Panc1 (cell line): Measurements from ENCODE around the gene PRDM5. TPM values are rescaled to one million over a fixed set of nuclear protein-coding genes. Genes with fewer than 3 reads are reported as not detected.

Experiments used
- ATAC-seq: fragments of 200-7000 bp; cut with Tn5 transposase; 2 replicates; pipeline ENCODE4 v1.9.1; 2020; ENCODE audit warnings: mild to moderate bottlenecking, moderate library complexity
- BruUV-seq: library from RNA; stranded (reverse); fragments of 400-500 nt; replicated peaks from 2 replicates; lab custom pipeline; 2021; lab: Mats Ljungman, UMichigan
- CTCF ChIA-PET: fragments of 300-600 bp; sonication (Branson Sonifier 250); formaldehyde crosslinking; loops from one replicate; lab custom pipeline; 2022; ENCODE audit warnings: antibody characterized with exemption; lab: Charles Lee
- POLR2A ChIA-PET: fragments of 300-600 bp; sonication (Branson Sonifier 250); formaldehyde crosslinking; loops from one replicate; lab custom pipeline; 2022; ENCODE audit warnings: antibody characterized with exemption; lab: Charles Lee
- DNase-seq: peaks from one replicate; pipeline ENCODE4 v3.0.0-alpha.2; 2010; ENCODE audit warnings: low read depth, low spot score
- H3K27ac ChIP-seq: 2 replicates; pipeline ENCODE4 v1.5.1; 2011; ENCODE audit warnings: mild to moderate bottlenecking, low read length, inconsistent platforms
- H3K27me3 ChIP-seq: fragments of 200-500 bp; sonication (Bioruptor generic); 2 replicates; pipeline ENCODE4 v1.6.0; 2014; ENCODE audit warnings: low read length, inconsistent platforms; ENCODE audit not compliant: control insufficient read depth, insufficient read depth
- H3K36me3 ChIP-seq: fragments of 200-500 bp; sonication (Bioruptor generic); 2 replicates; pipeline ENCODE4 v1.5.1; 2014; ENCODE audit warnings: inconsistent platforms, mild to moderate bottlenecking, low read length, moderate library complexity; ENCODE audit not compliant: control insufficient read depth, insufficient read depth
- H3K4me1 ChIP-seq: 2 replicates; pipeline ENCODE4 v1.5.1; 2011; ENCODE audit warnings: inconsistent platforms, mild to moderate bottlenecking, low read length, moderate library complexity; ENCODE audit not compliant: control insufficient read depth, insufficient read depth
- H3K4me3 ChIP-seq, 2 experiments: 2 replicates each; pipeline ENCODE4 v1.5.1; 2011 to 2012; ENCODE audit warnings: low read depth in 2 of 2, low read length in 2 of 2, mild to moderate bottlenecking in 2 of 2, inconsistent platforms in 1 of 2, moderate library complexity in 1 of 2
- H3K9me3 ChIP-seq: fragments of 200-500 bp; sonication (Bioruptor generic); 2 replicates; pipeline ENCODE4 v1.5.1; 2014; ENCODE audit warnings: low read depth, mild to moderate bottlenecking, inconsistent platforms, low read length, moderate library complexity; ENCODE audit not compliant: control insufficient read depth, insufficient read depth
- POLR2AphosphoS5 ChIP-seq: IDR thresholded peaks from 2 replicates; pipeline ENCODE4 v1.6.1; 2012; ENCODE audit warnings: mild to moderate bottlenecking, low read depth, low read length, moderate library complexity
- SIN3A ChIP-seq: IDR thresholded peaks from 2 replicates; pipeline ENCODE4 v1.6.1; 2012; ENCODE audit warnings: low read depth, mild to moderate bottlenecking, low read length, moderate library complexity, borderline replicate concordance; ENCODE audit not compliant: insufficient read depth
- TCF7L2 ChIP-seq: IDR thresholded peaks from 2 replicates; pipeline ENCODE4 v1.6.1; 2011; ENCODE audit warnings: mild to moderate bottlenecking, low read depth, low read length, inconsistent platforms
- in situ Hi-C: cut with HindIII; loops from 2 replicates; pipeline ENCODE4 v1.10.0; 2016; ENCODE audit warnings: low sequenced_read_pairs, low pct_unique_long_range_greater_than_20kb
- intact Hi-C: fragments of 100-400 bp; cut with micrococcal nuclease; formaldehyde crosslinking; loops from one replicate; pipeline ENCODE4 v1.10.0; 2022; ENCODE audit not compliant: unreplicated experiment
- total RNA-seq: library from RNA; stranded (reverse); gene quantifications from one replicate; pipeline ENCODE4 v1.2.1, GENCODE V29; 2021; ENCODE audit not compliant: unreplicated experiment
- TF ChIP-seq, protein P1 (sequence below): fragments of 450-650 bp; IDR thresholded peaks from 2 replicates; pipeline ENCODE4 v1.5.1; 2017; ENCODE audit warnings: mild to moderate bottlenecking
- TF ChIP-seq, protein P2 (sequence below), 2 experiments: IDR thresholded peaks; 2 replicates each; pipeline ENCODE4 v1.6.1; 2011 to 2012; ENCODE audit warnings: low read depth in 2 of 2, control low read depth in 1 of 2, low read length in 1 of 2, mild to moderate bottlenecking in 1 of 2, moderate library complexity in 1 of 2; ENCODE audit not compliant: insufficient read depth in 1 of 2

PRDM5 gene
- total RNA-seq, 1 experiment from 2014 or later, result 8.4 TPM

DNA sequence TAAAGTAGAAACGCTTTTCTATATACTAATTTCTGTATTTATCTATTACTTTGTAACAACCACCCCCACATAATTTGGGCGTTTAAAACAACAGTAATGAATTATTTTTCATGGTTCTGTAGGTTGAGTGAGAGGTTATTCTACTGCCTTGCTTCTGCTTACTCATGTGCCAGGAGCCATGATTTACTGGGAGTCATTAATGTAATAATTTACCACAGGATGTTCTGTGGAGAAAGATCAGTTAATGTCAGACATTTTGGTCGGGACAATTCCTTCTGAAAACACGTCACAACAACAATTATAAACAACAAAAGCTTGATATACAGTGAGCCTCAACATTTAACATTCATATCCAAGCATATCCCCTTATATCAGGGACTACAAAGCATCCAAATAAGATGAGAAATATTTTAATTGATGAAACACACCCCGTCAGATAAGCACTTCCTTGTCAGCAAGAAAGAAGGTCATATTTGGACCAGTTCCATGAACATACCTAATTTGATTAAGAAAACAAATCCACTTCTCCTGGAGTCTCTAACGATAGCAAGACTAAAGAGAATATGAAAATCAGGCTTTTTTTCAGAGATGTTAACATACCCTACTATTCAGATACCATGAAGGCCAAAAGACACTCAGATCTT is 238.5 kb downstream of the PRDM5 start:
- in situ Hi-C loops, result no loop called here
- no peak for DNase-seq
- ChIA-PET POLR2A (no interaction called here), CTCF (no interaction called here)
- H3K27me3 ChIP-seq, result no peaks in the 10 kb centered on the region
- no peaks in the 10 kb centered on the region for H3K4me1 ChIP-seq
- H3K27ac ChIP-seq, result no peak overlapping the region
- BruUV-seq, result no TSS peak
- TF ChIP-seq, protein P1, sequence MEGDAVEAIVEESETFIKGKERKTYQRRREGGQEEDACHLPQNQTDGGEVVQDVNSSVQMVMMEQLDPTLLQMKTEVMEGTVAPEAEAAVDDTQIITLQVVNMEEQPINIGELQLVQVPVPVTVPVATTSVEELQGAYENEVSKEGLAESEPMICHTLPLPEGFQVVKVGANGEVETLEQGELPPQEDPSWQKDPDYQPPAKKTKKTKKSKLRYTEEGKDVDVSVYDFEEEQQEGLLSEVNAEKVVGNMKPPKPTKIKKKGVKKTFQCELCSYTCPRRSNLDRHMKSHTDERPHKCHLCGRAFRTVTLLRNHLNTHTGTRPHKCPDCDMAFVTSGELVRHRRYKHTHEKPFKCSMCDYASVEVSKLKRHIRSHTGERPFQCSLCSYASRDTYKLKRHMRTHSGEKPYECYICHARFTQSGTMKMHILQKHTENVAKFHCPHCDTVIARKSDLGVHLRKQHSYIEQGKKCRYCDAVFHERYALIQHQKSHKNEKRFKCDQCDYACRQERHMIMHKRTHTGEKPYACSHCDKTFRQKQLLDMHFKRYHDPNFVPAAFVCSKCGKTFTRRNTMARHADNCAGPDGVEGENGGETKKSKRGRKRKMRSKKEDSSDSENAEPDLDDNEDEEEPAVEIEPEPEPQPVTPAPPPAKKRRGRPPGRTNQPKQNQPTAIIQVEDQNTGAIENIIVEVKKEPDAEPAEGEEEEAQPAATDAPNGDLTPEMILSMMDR, result no peak
- TF ChIP-seq POLR2AphosphoS5, result no peak
- no peak for TF ChIP-seq SIN3A
- TF ChIP-seq, protein P2, sequence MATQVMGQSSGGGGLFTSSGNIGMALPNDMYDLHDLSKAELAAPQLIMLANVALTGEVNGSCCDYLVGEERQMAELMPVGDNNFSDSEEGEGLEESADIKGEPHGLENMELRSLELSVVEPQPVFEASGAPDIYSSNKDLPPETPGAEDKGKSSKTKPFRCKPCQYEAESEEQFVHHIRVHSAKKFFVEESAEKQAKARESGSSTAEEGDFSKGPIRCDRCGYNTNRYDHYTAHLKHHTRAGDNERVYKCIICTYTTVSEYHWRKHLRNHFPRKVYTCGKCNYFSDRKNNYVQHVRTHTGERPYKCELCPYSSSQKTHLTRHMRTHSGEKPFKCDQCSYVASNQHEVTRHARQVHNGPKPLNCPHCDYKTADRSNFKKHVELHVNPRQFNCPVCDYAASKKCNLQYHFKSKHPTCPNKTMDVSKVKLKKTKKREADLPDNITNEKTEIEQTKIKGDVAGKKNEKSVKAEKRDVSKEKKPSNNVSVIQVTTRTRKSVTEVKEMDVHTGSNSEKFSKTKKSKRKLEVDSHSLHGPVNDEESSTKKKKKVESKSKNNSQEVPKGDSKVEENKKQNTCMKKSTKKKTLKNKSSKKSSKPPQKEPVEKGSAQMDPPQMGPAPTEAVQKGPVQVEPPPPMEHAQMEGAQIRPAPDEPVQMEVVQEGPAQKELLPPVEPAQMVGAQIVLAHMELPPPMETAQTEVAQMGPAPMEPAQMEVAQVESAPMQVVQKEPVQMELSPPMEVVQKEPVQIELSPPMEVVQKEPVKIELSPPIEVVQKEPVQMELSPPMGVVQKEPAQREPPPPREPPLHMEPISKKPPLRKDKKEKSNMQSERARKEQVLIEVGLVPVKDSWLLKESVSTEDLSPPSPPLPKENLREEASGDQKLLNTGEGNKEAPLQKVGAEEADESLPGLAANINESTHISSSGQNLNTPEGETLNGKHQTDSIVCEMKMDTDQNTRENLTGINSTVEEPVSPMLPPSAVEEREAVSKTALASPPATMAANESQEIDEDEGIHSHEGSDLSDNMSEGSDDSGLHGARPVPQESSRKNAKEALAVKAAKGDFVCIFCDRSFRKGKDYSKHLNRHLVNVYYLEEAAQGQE (IDR thresholded peaks at IDR 0.05; ENCODE audit: insufficient read depth in 1 of 2, low read depth in 2 of 2, low read length in 1 of 2), result no peak
- TF ChIP-seq TCF7L2, result no peak
- H3K4me3 ChIP-seq, result no peak overlapping the region
- H3K36me3 ChIP-seq, result no peaks in the 10 kb centered on the region
- no peaks in the 10 kb centered on the region for H3K9me3 ChIP-seq
- ATAC-seq, result no peak
- intact Hi-C loops, result no loop called here

GRCh38 chr4:120682981-120683380 is 239.5 kb downstream of the PRDM5 start:
- no peak for DNase-seq
- in situ Hi-C loops, result no loop called here
- Histone ChIP-seq H3K4me1 (no peaks in the 10 kb centered on the region), H3K27ac (no peak overlapping the region), H3K27me3 (no peaks in the 10 kb centered on the region), H3K9me3 (no peaks in the 10 kb centered on the region), H3K36me3 (no peaks in the 10 kb centered on the region), H3K4me3 (no peak overlapping the region)
- intact Hi-C loops, result no loop called here
- ChIA-PET CTCF (no interaction called here), POLR2A (no interaction called here)
- no TSS peak for BruUV-seq
- no peak for ATAC-seq
- no peak for TF ChIP-seq SIN3A
- TF ChIP-seq, protein P2 (IDR thresholded peaks at IDR 0.05; ENCODE audit: insufficient read depth in 1 of 2, low read depth in 2 of 2, low read length in 1 of 2), result no peak
